Mesodermal cell (in vitro differentiated cells): ENCODE measurements around the gene CLEC5A.

Experiments used
- H3K27ac ChIP-seq: 2 replicates; pipeline ENCODE4 v1.7.0; 2013; ENCODE audit warnings: mild to moderate bottlenecking, low read depth, low read length, moderate library complexity; ENCODE audit not compliant: severe bottlenecking
- H3K36me3 ChIP-seq: 2 replicates; pipeline ENCODE4 v1.7.1; 2013; ENCODE audit warnings: mild to moderate bottlenecking, low read length, moderate library complexity; ENCODE audit not compliant: control insufficient read depth, insufficient read depth
- H3K4me1 ChIP-seq: one replicate; pipeline ENCODE4 v1.7.1; 2013; ENCODE audit warnings: mild to moderate bottlenecking, low read length; ENCODE audit not compliant: insufficient read depth, control insufficient read depth, poor library complexity, severe bottlenecking
- H3K4me3 ChIP-seq: 2 replicates; pipeline ENCODE4 v1.7.0; 2013; ENCODE audit warnings: low read length, control low read depth, mild to moderate bottlenecking; ENCODE audit not compliant: insufficient read depth, poor library complexity, severe bottlenecking; ENCODE audit errors: extremely low read depth
- H3K9me3 ChIP-seq: 2 replicates; pipeline ENCODE4 v1.7.1; 2013; ENCODE audit warnings: mild to moderate bottlenecking, low read length, moderate library complexity; ENCODE audit not compliant: control insufficient read depth
- WGBS, 2 experiments: methylation state at CpG; one replicate each; pipeline ENCODE4 v1.1.5; 2013; ENCODE audit warnings: missing lambda C conversion rate in 2 of 2; ENCODE audit not compliant: insufficient coverage in 2 of 2; 5-methylcytosine and 5-hydroxymethylcytosine counted together

Gene CLEC5A

GRCh38 chr7:141976524-141977245 is 29.9 kb upstream of the CLEC5A start:
- H3K36me3 ChIP-seq: no peaks in the 10 kb centered on the region
- H3K9me3 ChIP-seq: no peaks in the 10 kb centered on the region
- H3K4me1 ChIP-seq: no peaks in the 10 kb centered on the region
- WGBS, 2 experiments: 41 to 65% methylated on average over 6 to 8 of the region's 11 CpGs
- no peak overlapping the region for H3K27ac ChIP-seq
- no peak overlapping the region for H3K4me3 ChIP-seq

GRCh38 chr7:141975806-141976523 is 29.2 kb upstream of the CLEC5A start:
- Histone ChIP-seq H3K4me1 (no peaks in the 10 kb centered on the region), H3K4me3 (peak overlapping the region; percentile 6), H3K36me3 (no peaks in the 10 kb centered on the region), H3K9me3 (no peaks in the 10 kb centered on the region), H3K27ac (no peak overlapping the region)
- 26 to 30% methylated on average over 15 to 19 of the region's 21 CpGs for WGBS, 2 experiments

- H3K9me3 ChIP-seq: no peaks in the 10 kb centered on the region
- no CpG with 5 or more reads among the region's 2 CpGs for WGBS, 2 experiments
- no peak overlapping the region for H3K27ac ChIP-seq
- H3K36me3 ChIP-seq: no peaks in the 10 kb centered on the region
- no peak overlapping the region for H3K4me3 ChIP-seq
- no peaks in the 10 kb centered on the region for H3K4me1 ChIP-seq
Measured at GRCh38 chr7:141974831-141975230, 28.1 kb upstream of the CLEC5A start.

GRCh38 chr7:141973673-141974072 is 26.9 kb upstream of the CLEC5A start, which contains the start of gene TAS2R38:
Gene TAS2R38, minus strand, starts transcription at chr7:141973773. Its CDS starts 84 bp downstream, at chr7:141973689.
- 87 to 98% methylated on average over 2 to 6 of the region's 7 CpGs for WGBS, 2 experiments
- H3K4me3 ChIP-seq: no peak within 1 kb of the TSS
- no peaks in the 10 kb centered on the region for H3K9me3 ChIP-seq
- no peaks in the 10 kb centered on the region for H3K36me3 ChIP-seq
- no peak within 1 kb of the TSS for H3K27ac ChIP-seq
- H3K4me1 ChIP-seq: no peaks in the 10 kb centered on the region

- Histone ChIP-seq H3K4me1 (no peaks in the 10 kb centered on the region), H3K4me3 (no peak overlapping the region), H3K36me3 (no peaks in the 10 kb centered on the region), H3K9me3 (no peaks in the 10 kb centered on the region), H3K27ac (no peak overlapping the region)
- 100% methylated on average over 2 of the region's 3 CpGs for WGBS, 2 experiments
Measured at GRCh38 chr7:141960687-141961422, 14.1 kb upstream of the CLEC5A start.

- no peak overlapping the region for H3K27ac ChIP-seq
- 100% methylated on average over 1 of the region's 3 CpGs; no CpG with 5 or more reads in 1 of the 2 experiments for WGBS, 2 experiments
Measured at GRCh38 chr7:141956084-141956483, 9.3 kb upstream of the CLEC5A start.

GRCh38 chr7:141954334-141954733 is 7.6 kb upstream of the CLEC5A start:
- Histone ChIP-seq H3K27ac (no peak overlapping the region), H3K36me3 (no peaks in the 10 kb centered on the region), H3K4me3 (no peak overlapping the region), H3K9me3 (no peaks in the 10 kb centered on the region), H3K4me1 (no peaks in the 10 kb centered on the region)
- WGBS, 2 experiments: no CpG with 5 or more reads among the region's 1 CpG

More at GRCh38 chr7:141956084-141956483, 9.3 kb upstream of the CLEC5A start:
- no peaks in the 10 kb centered on the region for H3K9me3 ChIP-seq
- no peak overlapping the region for H3K4me3 ChIP-seq
- no peaks in the 10 kb centered on the region for H3K36me3 ChIP-seq
- no peaks in the 10 kb centered on the region for H3K4me1 ChIP-seq

GRCh38 chr7:141952461-141952860 is 5.7 kb upstream of the CLEC5A start:
- no peak overlapping the region for H3K27ac ChIP-seq
- no peak overlapping the region for H3K4me3 ChIP-seq
- H3K4me1 ChIP-seq: no peaks in the 10 kb centered on the region
- 83 to 86% methylated on average over 1 of the region's 1 CpG for WGBS, 2 experiments
- no peaks in the 10 kb centered on the region for H3K36me3 ChIP-seq
- H3K9me3 ChIP-seq: no peaks in the 10 kb centered on the region

- Histone ChIP-seq H3K36me3 (no peaks in the 10 kb centered on the region), H3K4me1 (no peaks in the 10 kb centered on the region), H3K27ac (no peak overlapping the region), H3K4me3 (no peak overlapping the region), H3K9me3 (no peaks in the 10 kb centered on the region)
- WGBS, 2 experiments: 78 to 100% methylated on average over 1 of the region's 1 CpG
Measured at GRCh38 chr7:141950806-141951205, 4.0 kb upstream of the CLEC5A start.

- 79 to 82% methylated on average over 3 of the region's 3 CpGs for WGBS, 2 experiments
- H3K36me3 ChIP-seq: no peaks in the 10 kb centered on the region
Measured at GRCh38 chr7:141949911-141950310, 3.1 kb upstream of the CLEC5A start.

More at GRCh38 chr7:141949911-141950310, 3.1 kb upstream of the CLEC5A start:
- Histone ChIP-seq H3K27ac (no peak overlapping the region), H3K9me3 (no peaks in the 10 kb centered on the region), H3K4me3 (no peak overlapping the region), H3K4me1 (no peaks in the 10 kb centered on the region)
